ENCODE measurements around the gene LAMTOR4.

LAMTOR4 gene

DNA sequence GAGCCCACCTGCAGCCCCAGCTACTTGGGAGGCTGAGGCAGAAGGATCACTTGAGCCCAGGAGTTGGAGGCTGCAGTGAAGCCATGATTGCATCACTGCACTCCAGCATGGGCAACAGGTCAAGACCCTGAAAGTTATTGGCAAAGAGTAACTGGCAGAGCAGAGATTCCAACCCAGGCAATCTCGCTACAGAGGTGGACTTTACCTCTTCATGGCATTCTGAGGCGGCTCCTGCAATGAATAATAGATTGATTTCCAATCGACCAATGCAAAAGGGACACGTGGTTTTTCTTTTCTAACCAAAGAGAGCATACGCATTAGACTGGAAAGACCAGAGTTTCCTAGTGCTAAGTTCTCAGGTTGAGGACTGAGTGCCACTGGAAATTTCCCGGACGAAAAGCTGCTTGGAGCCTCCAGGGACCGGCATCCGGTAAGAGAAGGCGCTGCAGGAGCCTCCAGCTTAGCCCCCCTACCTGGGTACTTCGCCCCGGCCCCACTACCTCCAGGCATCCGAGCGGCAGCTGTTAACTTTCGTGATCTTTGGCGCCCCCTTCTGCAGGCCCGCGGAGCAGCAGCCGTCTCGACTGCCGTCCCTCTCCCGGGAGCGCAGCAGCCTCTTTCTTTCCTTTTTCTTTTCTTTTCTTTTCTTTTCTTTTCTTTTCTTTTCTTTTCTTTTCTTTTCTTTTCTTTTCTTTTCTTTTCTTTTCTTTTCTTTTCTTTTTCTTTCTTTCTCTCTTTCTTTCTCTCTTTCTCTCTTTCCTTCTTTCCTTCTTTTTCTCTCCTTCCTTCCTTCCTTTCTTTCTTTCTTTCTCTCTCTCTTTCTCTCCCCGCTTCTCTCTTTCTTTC, 17.9 kb upstream of the LAMTOR4 start:
- peaks cover 17% of the 10 kb centered on the region for H3K4me1 ChIP-seq (ENCODE audit: control insufficient read depth, insufficient read depth, low read depth, low read length)
- H3K79me1 ChIP-seq (replicated peaks; ENCODE audit: low read length, poor library complexity, severe bottlenecking), result peaks cover 7% of the 10 kb centered on the region
- H4K8ac ChIP-seq (ENCODE audit: low read length), result no peak overlapping the region
- H3K36me3 ChIP-seq (ENCODE audit: control insufficient read depth in 1 of 2, insufficient read depth in 2 of 2, low read depth in 1 of 2, low read length in 2 of 2), result no peaks in the 10 kb centered on the region
- H3K18ac ChIP-seq (ENCODE audit: low read depth in 1 of 2, low read length in 2 of 2), result peak overlapping the region in 1 of 2 experiments; percentile 12
- H3K27ac ChIP-seq (ENCODE audit: low read length, poor library complexity, severe bottlenecking), result no peak overlapping the region
- no peak overlapping the region for H2AK5ac ChIP-seq (ENCODE audit: low read length, severe bottlenecking)
- H3K4me3 ChIP-seq (ENCODE audit: insufficient read depth in 1 of 2, low read depth in 1 of 2, low read length in 2 of 2), result peak overlapping the region in 1 of 2 experiments; percentile 35
- no peak overlapping the region for H2AFZ ChIP-seq (ENCODE audit: low read depth, low read length)
- H3K9ac ChIP-seq (ENCODE audit: low read length), result peak overlapping the region; percentile 62
- no peak overlapping the region for H3K14ac ChIP-seq (ENCODE audit: low read length in 2 of 2)
- no peak overlapping the region for H2BK5ac ChIP-seq (ENCODE audit: low read depth, low read length, poor library complexity, severe bottlenecking)
- H3K4ac ChIP-seq (ENCODE audit: low read depth in 1 of 2, low read length in 2 of 2), result peak overlapping the region in 1 of 2 experiments; percentile 2
- H2BK12ac ChIP-seq (ENCODE audit: low read length in 2 of 2), result peak overlapping the region in 1 of 2 experiments; percentile 39
- no peaks in the 10 kb centered on the region for H3K9me3 ChIP-seq (ENCODE audit: control insufficient read depth, low read length)
- peak overlapping the region; percentile 72 for H3K4me2 ChIP-seq (ENCODE audit: low read length, poor library complexity, severe bottlenecking)
- no peak overlapping the region for H2BK15ac ChIP-seq (ENCODE audit: low read depth, poor library complexity, severe bottlenecking)
- H3K23ac ChIP-seq (ENCODE audit: low read length in 2 of 2), result no peak overlapping the region
- DNase-seq, result peak; percentile 55
- no peak overlapping the region for H4K91ac ChIP-seq (ENCODE audit: low read length)
- 15% methylated on average over 24 of the region's 24 CpGs for WGBS
- H3K27me3 ChIP-seq (ENCODE audit: control insufficient read depth in 1 of 2, insufficient read depth in 1 of 2, low read length in 2 of 2), result no peaks in the 10 kb centered on the region
- no peak overlapping the region for H2BK120ac ChIP-seq (ENCODE audit: low read depth, low read length)

DNA sequence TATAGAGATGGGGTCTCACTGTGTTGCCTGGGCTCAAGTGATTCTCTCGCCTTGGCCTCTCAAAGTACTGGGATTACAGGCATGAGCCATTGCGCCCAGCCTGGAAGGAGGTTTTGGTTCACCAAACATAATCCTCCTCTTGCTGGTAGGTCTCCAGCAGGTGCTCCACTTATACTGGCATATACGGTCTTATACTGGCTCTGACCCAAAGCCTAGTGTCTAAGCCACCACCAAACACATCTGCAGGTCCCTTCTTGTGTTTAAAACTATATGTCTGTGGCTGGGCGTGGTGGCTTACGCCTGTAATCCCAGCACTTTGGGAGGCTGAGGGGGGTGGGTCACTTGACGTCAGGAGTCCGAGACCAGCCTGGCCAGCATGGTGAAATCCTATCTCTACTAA, 16.6 kb upstream of the LAMTOR4 start:
- Histone ChIP-seq H3K14ac (ENCODE audit: low read length in 2 of 2) (no peak overlapping the region), H4K8ac (ENCODE audit: low read length) (no peak overlapping the region), H3K4ac (ENCODE audit: low read depth in 1 of 2, low read length in 2 of 2) (no peak overlapping the region), H3K36me3 (ENCODE audit: control insufficient read depth in 1 of 2, insufficient read depth in 2 of 2, low read depth in 1 of 2, low read length in 2 of 2) (no peaks in the 10 kb centered on the region), H3K9me3 (ENCODE audit: control insufficient read depth, low read length) (no peaks in the 10 kb centered on the region), H3K9ac (ENCODE audit: low read length) (no peak overlapping the region), H2BK5ac (ENCODE audit: low read depth, low read length, poor library complexity, severe bottlenecking) (no peak overlapping the region), H2BK120ac (ENCODE audit: low read depth, low read length) (no peak overlapping the region), H3K4me1 (ENCODE audit: control insufficient read depth, insufficient read depth, low read depth, low read length) (peaks cover 13% of the 10 kb centered on the region), H3K4me3 (ENCODE audit: insufficient read depth in 1 of 2, low read depth in 1 of 2, low read length in 2 of 2) (no peak overlapping the region), H3K27ac (ENCODE audit: low read length, poor library complexity, severe bottlenecking) (no peak overlapping the region), H2BK15ac (ENCODE audit: low read depth, poor library complexity, severe bottlenecking) (no peak overlapping the region), H3K79me1 (replicated peaks; ENCODE audit: low read length, poor library complexity, severe bottlenecking) (peaks cover 6% of the 10 kb centered on the region), H3K27me3 (ENCODE audit: control insufficient read depth in 1 of 2, insufficient read depth in 1 of 2, low read length in 2 of 2) (peaks cover 0 to 5% of the 10 kb centered on the region in 2 experiments), H2BK12ac (ENCODE audit: low read length in 2 of 2) (no peak overlapping the region), H4K91ac (ENCODE audit: low read length) (no peak overlapping the region), H2AK5ac (ENCODE audit: low read length, severe bottlenecking) (no peak overlapping the region), H3K18ac (ENCODE audit: low read depth in 1 of 2, low read length in 2 of 2) (no peak overlapping the region), H2AFZ (ENCODE audit: low read depth, low read length) (no peak overlapping the region), H3K4me2 (ENCODE audit: low read length, poor library complexity, severe bottlenecking) (no peak overlapping the region), H3K23ac (ENCODE audit: low read length in 2 of 2) (no peak overlapping the region)
- WGBS, result 78% methylated on average over 6 of the region's 7 CpGs
- no peak for DNase-seq

DNA sequence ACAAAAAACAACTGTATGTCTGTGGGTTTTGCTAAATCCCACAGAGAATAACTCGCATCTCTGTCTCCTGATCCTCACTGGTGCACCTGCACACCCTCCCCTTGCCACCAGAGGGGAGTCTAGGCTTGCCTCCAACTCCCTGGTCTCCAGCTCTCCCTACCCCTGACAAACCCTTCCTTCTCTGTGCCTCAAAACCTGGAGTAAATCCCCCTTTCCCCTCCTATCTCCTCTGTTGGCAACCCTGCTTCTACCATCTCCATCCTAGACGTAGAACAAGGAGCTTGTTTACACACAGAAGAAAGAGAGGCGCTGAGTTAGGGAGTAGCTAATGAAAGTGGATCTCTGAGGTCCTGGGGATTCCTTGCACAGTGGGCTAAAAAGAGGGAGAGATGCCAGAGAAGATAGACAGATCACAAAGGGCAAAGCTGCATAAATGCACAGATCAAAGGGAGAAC, 16.0 kb upstream of the LAMTOR4 start:
- H2BK5ac ChIP-seq (ENCODE audit: low read depth, low read length, poor library complexity, severe bottlenecking), result no peak overlapping the region
- H4K8ac ChIP-seq (ENCODE audit: low read length), result no peak overlapping the region
- H3K9ac ChIP-seq (ENCODE audit: low read length), result peak overlapping the region; percentile 42
- H2BK12ac ChIP-seq (ENCODE audit: low read length in 2 of 2), result no peak overlapping the region
- no peak overlapping the region for H3K18ac ChIP-seq (ENCODE audit: low read depth in 1 of 2, low read length in 2 of 2)
- H3K27me3 ChIP-seq (ENCODE audit: control insufficient read depth in 1 of 2, insufficient read depth in 1 of 2, low read length in 2 of 2), result peaks cover 0 to 5% of the 10 kb centered on the region in 2 experiments
- H3K9me3 ChIP-seq (ENCODE audit: control insufficient read depth, low read length), result no peaks in the 10 kb centered on the region
- H3K27ac ChIP-seq (ENCODE audit: low read length, poor library complexity, severe bottlenecking), result no peak overlapping the region
- H3K4me2 ChIP-seq (ENCODE audit: low read length, poor library complexity, severe bottlenecking), result no peak overlapping the region
- no peak overlapping the region for H3K4ac ChIP-seq (ENCODE audit: low read depth in 1 of 2, low read length in 2 of 2)
- 20% methylated on average over 3 of the region's 3 CpGs for WGBS
- no peak overlapping the region for H4K91ac ChIP-seq (ENCODE audit: low read length)
- no peak overlapping the region for H2AFZ ChIP-seq (ENCODE audit: low read depth, low read length)
- no peak overlapping the region for H3K14ac ChIP-seq (ENCODE audit: low read length in 2 of 2)
- H3K4me3 ChIP-seq (ENCODE audit: insufficient read depth in 1 of 2, low read depth in 1 of 2, low read length in 2 of 2), result peak overlapping the region in 1 of 2 experiments; percentile 17
- H2AK5ac ChIP-seq (ENCODE audit: low read length, severe bottlenecking), result no peak overlapping the region
- H3K79me1 ChIP-seq (replicated peaks; ENCODE audit: low read length, poor library complexity, severe bottlenecking), result peaks cover under 1% of the 10 kb centered on the region
- H2BK15ac ChIP-seq (ENCODE audit: low read depth, poor library complexity, severe bottlenecking), result no peak overlapping the region
- DNase-seq, result peak; percentile 74
- H3K36me3 ChIP-seq (ENCODE audit: control insufficient read depth in 1 of 2, insufficient read depth in 2 of 2, low read depth in 1 of 2, low read length in 2 of 2), result no peaks in the 10 kb centered on the region
- no peak overlapping the region for H2BK120ac ChIP-seq (ENCODE audit: low read depth, low read length)
- H3K23ac ChIP-seq (ENCODE audit: low read length in 2 of 2), result no peak overlapping the region
- H3K4me1 ChIP-seq (ENCODE audit: control insufficient read depth, insufficient read depth, low read depth, low read length), result peaks cover 7% of the 10 kb centered on the region

DNA sequence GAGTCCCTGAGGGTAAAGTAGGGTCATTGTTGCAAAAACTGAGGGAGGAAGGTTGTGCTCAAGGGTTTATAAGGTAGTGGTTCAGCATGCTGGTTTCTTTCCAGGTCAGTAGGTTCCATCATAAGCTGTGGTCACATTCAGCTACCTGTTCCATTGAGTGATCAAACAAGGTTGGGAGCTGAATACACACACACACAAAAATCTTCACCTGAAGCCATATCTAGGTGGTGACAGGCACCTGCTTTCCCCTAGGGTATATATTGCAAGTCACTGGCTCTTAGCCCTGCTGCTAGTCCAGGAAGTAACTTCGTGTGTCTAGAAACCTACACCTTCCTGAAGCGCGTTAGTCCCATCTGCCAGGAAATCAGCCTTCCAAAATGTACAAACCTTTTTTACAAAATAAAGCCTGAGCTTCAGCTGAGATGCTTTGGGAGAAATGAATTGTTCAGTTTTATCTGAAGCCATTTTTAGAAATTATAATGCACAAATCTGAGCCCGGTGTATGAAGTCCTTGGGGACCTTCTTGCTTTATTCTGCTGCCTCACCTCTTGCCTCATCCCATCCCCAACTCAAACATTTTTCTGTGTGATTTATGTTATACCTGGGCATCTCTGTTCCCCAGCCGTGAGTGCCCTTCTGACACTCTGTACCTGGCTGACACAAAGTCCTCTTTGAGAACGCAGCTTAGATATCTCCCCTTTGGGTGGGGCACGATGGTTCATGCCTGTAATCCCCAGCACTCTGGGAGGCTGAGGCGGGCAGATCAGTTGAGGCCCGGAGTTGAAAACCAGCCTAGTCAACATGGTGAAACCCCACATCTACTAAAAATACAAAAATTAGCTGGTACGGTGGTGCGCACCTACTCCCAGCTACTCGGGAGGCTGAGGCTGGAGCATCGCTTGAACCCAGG, 10.6 kb upstream of the LAMTOR4 start:
- H3K4ac ChIP-seq (ENCODE audit: low read depth in 1 of 2, low read length in 2 of 2), result no peak overlapping the region
- no peak overlapping the region for H4K91ac ChIP-seq (ENCODE audit: low read length)
- no peak overlapping the region for H3K9ac ChIP-seq (ENCODE audit: low read length)
- H3K18ac ChIP-seq (ENCODE audit: low read depth in 1 of 2, low read length in 2 of 2), result no peak overlapping the region
- H4K8ac ChIP-seq (ENCODE audit: low read length), result no peak overlapping the region
- H2AFZ ChIP-seq (ENCODE audit: low read depth, low read length), result no peak overlapping the region
- H3K36me3 ChIP-seq (ENCODE audit: control insufficient read depth in 1 of 2, insufficient read depth in 2 of 2, low read depth in 1 of 2, low read length in 2 of 2), result no peaks in the 10 kb centered on the region
- no peak overlapping the region for H3K4me3 ChIP-seq (ENCODE audit: insufficient read depth in 1 of 2, low read depth in 1 of 2, low read length in 2 of 2)
- no peak overlapping the region for H2BK15ac ChIP-seq (ENCODE audit: low read depth, poor library complexity, severe bottlenecking)
- no peak for DNase-seq
- no peaks in the 10 kb centered on the region for H3K4me1 ChIP-seq (ENCODE audit: control insufficient read depth, insufficient read depth, low read depth, low read length)
- no peak overlapping the region for H2BK12ac ChIP-seq (ENCODE audit: low read length in 2 of 2)
- no peak overlapping the region for H3K4me2 ChIP-seq (ENCODE audit: low read length, poor library complexity, severe bottlenecking)
- no peaks in the 10 kb centered on the region for H3K79me1 ChIP-seq (replicated peaks; ENCODE audit: low read length, poor library complexity, severe bottlenecking)
- H2BK120ac ChIP-seq (ENCODE audit: low read depth, low read length), result no peak overlapping the region
- no peak overlapping the region for H2BK5ac ChIP-seq (ENCODE audit: low read depth, low read length, poor library complexity, severe bottlenecking)
- no peak overlapping the region for H2AK5ac ChIP-seq (ENCODE audit: low read length, severe bottlenecking)
- WGBS, result 93% methylated on average over 13 of the region's 13 CpGs
- no peak overlapping the region for H3K27ac ChIP-seq (ENCODE audit: low read length, poor library complexity, severe bottlenecking)
- H3K14ac ChIP-seq (ENCODE audit: low read length in 2 of 2), result no peak overlapping the region
- no peaks in the 10 kb centered on the region for H3K9me3 ChIP-seq (ENCODE audit: control insufficient read depth, low read length)
- no peak overlapping the region for H3K23ac ChIP-seq (ENCODE audit: low read length in 2 of 2)
- peaks cover 7 to 9% of the 10 kb centered on the region in 2 experiments for H3K27me3 ChIP-seq (ENCODE audit: control insufficient read depth in 1 of 2, insufficient read depth in 1 of 2, low read length in 2 of 2)

Measured in mesenchymal stem cell (in vitro differentiated cells and primary cell).